HG03103 (cell line): ENCODE measurements around the gene ZNF536.

ENCODE experiments used
- ATAC-seq: cut with Tn5 transposase; IDR thresholded peaks from one replicate; pipeline ENCODE4 v1.9.1; 2021; ENCODE audit warnings: low read depth; ENCODE audit not compliant: unreplicated experiment

Gene ZNF536

GRCh38 chr19:30551271-30551670, 179.1 kb downstream of the ZNF536 start:
- ATAC-seq, result no peak

- ATAC-seq, result no peak
Measured at GRCh38 chr19:30552593-30552992, 180.4 kb downstream of the ZNF536 start.

GRCh38 chr19:30555075-30555790, 183.0 kb downstream of the ZNF536 start:
- ATAC-seq, result no peak

GRCh38 chr19:30555791-30556110, 183.6 kb downstream of the ZNF536 start:
- ATAC-seq, result no peak

- no peak for ATAC-seq
Measured at GRCh38 chr19:30556230-30556711, 184.1 kb downstream of the ZNF536 start.

GRCh38 chr19:30557212-30557611, 185.0 kb downstream of the ZNF536 start:
- ATAC-seq, result no peak

- no peak for ATAC-seq
Measured at GRCh38 chr19:30557927-30558557, 185.9 kb downstream of the ZNF536 start.

- ATAC-seq, result no peak
Measured at GRCh38 chr19:30558793-30559192, 186.6 kb downstream of the ZNF536 start.

- ATAC-seq, result no peak
Measured at GRCh38 chr19:30559446-30559845, 187.3 kb downstream of the ZNF536 start.

- ATAC-seq, result no peak
Measured at GRCh38 chr19:30562981-30563380, 190.8 kb downstream of the ZNF536 start.

- ATAC-seq, result no peak
Measured at GRCh38 chr19:30563691-30564090, 191.5 kb downstream of the ZNF536 start.

- no peak for ATAC-seq
Measured at GRCh38 chr19:30564551-30565011, 192.4 kb downstream of the ZNF536 start.

GRCh38 chr19:30565636-30566035, 193.5 kb downstream of the ZNF536 start:
- no peak for ATAC-seq

GRCh38 chr19:30566681-30567420, 194.7 kb downstream of the ZNF536 start:
- no peak for ATAC-seq

GRCh38 chr19:30567536-30568232, 195.5 kb downstream of the ZNF536 start:
- ATAC-seq, result no peak

- no peak for ATAC-seq
Measured at GRCh38 chr19:30570194-30570593, 198.0 kb downstream of the ZNF536 start.

GRCh38 chr19:30577551-30578105, 205.4 kb downstream of the ZNF536 start:
- ATAC-seq, result no peak

GRCh38 chr19:30579419-30579818, 207.2 kb downstream of the ZNF536 start:
- no peak for ATAC-seq

- ATAC-seq, result no peak
Measured at GRCh38 chr19:30580673-30581072, 208.5 kb downstream of the ZNF536 start.

GRCh38 chr19:30584090-30584489, 211.9 kb downstream of the ZNF536 start:
- no peak for ATAC-seq

- ATAC-seq, result no peak
Measured at GRCh38 chr19:30587869-30588268, 215.7 kb downstream of the ZNF536 start.
